Measurements from ENCODE around the gene GH1.
"Not testable (repeated sequence)": the region's sequence is repeated elsewhere in the genome, so short reads cannot be mapped to it uniquely, and the experiment has no call there.

Gene GH1

DNA sequence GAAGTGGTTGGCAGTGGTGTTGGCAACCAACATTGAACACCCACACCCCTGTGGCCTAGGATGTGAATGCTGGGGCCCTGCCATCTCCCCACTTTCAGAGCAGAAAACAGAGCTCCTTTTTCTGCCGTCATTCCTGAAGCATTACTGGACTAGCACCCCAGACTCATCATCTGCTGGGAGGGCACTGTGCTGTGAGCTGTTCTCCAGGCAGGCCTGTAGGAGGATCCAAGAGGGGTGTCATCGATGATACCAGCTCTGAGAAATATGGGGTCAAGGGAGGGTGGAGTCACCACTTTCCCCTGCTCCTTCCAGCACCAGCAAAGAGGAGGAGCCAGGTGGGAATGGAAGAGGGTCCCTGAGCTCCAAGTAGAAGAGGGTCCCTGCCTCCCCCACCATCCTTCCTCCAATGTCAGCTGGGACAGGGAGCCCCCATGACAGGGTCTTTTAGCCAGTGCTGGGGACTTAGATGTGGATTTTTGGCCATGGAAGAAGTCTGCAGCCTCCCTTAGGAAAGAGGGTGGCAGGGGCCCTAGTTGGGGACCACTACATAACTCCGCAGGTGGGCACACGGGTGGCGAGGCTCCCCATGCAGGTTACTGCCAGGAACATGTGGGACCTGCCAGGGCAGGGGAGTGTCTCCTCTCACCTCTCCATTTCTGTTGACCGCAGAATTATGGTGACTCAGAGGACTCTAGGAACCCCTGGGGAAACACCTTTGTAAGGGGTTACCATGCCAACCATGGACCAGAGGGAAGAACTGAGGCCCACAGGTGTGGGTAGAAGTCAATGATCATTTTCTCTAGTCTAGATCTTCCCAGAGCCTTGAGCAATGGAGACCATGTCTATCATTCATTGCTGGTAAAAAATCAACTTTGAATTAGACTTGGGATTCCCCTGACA lies 19.5 kb downstream of the GH1 start:
- DNase-seq: not testable (repeated sequence)

DNA sequence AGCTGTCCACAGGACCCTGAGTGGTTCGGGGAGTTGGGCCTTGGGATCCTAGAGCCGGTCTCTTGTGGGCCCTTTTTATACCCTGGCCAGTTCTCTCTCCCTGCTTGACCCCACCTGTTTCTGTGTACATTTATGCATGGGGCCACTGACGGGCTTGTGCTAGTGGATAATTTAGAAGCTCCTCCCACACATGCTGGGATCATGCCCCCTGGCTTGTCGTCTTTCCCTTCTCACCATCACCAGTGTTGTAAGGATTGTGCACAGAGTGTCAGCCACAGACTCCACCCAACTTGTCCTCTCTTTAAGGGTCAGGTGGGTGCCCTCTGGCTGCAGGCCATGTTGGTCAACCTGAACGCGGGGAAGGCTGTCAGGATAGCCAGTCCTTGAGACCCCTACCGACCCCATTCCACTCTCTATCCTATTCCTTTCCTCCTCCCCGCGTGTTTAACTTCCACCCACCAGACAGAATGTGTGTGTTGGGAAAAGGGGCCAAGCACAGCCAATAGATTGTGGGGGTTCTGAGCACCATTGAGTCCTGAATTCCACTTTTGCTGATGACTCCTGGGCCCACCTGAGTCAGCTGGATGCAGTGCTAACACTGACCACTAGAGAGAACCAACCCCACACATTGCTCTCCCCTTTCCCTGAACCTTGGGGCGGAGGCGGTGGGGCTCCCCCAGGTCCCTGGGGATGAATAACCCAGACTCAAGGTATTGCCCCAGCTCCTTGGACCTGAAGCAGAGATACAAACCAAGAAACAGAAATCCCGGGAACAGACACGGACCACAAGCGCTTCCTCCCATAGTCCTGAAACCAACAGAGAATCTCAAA lies 21.9 kb downstream of the GH1 start, which contains the start of gene CSH1:
Gene CSH1, minus strand, starts transcription at position 51 of the 831 bp plus-strand sequence. CDS start 63 bp downstream, outside the sequence.
- DNase-seq: not testable (repeated sequence)

DNA sequence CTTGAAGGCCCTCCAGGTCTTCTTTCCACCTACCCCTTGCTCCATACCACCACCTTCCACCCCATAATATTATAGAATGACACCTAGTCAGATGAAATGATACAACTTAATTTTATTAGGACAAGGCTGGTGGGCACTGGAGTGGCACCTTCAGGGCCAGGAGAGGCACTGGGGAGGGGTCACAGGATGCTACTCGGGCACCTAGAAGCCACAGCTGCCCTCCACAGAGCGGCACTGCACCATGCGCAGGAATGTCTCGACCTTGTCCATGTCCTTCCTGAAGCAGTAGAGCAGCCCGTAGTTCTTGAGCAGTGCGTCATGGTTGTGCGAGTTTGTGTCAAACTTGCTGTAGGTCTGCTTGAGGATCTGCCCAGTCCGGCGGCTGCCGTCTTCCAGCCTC lies 23.8 kb downstream of the GH1 start:
- DNase-seq: not testable (repeated sequence)

DNA sequence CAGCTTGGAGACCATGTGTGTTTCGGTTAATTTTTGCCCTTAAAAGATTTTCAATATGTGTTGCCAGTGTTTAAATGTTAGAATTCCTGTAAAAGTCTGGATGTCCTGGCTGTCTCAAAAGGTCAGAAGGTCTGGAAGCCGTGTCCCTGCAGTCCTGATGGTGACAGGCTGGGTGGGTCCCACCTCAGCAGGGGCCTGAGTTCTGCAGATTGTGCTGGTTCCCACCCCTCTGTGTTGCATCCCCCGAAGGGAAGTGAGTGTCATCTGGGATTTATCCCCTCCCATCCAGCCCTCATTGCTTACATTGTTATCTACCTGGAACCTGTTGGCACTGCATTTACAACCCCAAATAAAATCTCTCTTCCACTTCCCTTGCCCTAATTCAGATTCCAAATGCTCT lies 24.6 kb downstream of the GH1 start:
- not testable (repeated sequence) for DNase-seq

DNA sequence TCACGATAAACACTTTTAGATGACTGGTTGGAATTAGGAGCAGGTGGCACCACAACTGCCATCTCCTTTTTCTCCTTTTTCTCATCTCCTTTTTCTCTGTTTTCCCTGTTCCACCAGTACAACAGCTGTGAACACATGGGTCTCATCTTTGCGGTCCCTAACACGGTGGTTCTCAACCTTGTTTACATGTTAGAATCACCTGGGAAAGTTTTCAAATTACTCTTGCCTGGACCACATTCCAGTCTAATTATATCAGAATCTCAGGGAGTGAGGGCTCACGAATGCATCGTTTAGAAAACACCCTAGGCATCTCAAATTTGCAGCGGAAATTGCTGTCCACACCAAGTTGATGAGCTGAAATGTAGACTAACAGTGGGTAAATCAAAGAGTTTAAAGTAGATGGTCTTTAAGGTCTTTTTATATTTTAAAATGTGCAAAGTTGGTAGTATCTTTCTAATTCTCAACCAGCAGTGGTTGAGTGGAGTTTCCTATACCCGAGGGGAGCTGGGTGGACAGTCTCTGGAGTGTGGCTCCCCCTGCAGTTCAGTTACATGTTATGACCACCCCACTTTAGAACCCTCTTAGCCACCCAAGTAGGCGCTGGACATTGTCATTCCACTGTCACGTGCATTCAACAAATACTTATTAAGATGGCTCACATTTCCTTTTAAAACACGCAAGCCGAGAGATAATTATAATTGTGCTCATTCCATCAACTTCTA lies 26.2 kb downstream of the GH1 start:
- not testable (repeated sequence) for DNase-seq

DNA sequence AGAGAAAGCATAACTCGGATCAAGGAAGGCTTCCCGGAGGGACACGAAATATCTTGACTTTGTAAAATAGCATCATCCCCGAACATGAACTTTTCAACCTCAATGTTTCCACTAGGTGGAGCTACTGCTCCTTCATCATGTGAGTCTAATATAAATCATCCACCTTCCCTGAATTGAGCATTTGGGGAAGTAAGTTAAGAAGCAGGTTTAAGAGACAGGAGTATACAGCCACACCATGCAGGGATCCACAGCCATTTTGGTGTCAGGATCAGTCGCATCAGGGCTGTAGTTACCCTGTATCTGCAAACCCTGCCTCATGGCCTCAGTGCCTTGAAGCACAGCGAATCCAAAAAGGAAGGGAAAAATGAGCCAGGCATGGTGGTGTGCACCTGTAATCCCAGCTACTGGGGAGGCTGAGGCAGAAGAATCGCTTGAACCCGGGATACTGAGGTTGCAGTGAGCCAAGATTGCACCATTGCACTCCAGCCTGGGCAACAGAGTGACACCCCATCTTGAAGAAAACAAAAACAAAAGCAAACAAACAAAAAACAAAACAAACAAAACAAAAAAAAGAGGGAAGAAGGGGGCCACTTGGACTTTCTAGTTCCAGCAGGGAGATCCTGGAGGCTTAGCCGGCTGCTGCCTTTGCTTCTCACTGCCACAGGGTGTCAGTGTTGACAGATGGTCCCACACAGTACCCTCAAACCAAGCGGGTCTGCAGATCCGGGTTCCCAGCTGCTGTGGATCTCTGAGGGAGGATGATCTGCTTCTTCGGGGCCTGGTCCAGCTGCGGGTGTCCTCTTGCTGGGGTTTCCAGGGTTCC lies 29.4 kb downstream of the GH1 start:
- peak in 21 of 56 donors; percentile 1 to 29 (median 11) for DNase-seq

DNA sequence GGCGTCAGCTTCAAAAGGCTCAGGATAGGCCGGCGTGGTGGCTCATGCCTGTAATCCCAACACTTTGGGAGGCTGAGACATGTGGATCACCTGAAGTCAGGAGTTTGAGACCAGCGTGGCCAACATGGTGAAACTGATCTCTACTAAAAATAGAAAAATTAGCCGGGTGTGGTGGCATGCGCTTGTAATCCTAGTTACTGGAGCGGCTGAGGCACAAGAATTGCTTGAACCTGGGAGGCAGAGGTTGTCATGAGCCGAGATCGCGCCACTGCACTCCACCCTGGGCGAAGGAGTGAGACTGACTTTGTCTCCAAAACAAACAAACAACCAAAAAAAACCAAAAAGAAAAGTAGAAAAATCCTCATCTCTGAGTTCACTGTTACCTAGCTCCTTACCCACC lies 33.5 kb downstream of the GH1 start:
- DNase-seq: not testable (repeated sequence)

DNA sequence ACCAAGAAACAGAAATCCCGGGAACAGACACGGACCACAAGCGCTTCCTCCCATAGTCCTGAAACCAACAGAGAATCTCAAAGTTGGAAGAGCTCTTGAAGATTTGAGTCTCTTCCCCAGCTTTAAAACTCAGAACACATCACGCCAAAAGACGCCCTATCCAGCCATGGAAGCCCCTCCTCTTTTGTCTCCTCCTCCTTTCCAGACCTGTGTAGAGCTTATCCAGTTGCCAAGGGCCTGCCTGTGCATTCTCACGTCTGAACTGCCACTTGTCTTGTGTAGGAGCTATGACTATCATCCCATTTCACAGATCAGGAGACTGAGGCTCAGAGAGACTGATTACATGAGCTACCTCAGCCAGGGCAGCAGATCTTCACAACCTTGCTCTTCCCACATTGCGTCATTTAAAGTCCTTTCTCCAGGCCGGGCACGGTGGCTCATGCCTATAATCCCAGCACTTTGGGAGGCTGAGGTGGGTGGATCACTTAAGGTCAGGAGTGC lies 36.0 kb downstream of the GH1 start:
- DNase-seq: not testable (repeated sequence)

DNA sequence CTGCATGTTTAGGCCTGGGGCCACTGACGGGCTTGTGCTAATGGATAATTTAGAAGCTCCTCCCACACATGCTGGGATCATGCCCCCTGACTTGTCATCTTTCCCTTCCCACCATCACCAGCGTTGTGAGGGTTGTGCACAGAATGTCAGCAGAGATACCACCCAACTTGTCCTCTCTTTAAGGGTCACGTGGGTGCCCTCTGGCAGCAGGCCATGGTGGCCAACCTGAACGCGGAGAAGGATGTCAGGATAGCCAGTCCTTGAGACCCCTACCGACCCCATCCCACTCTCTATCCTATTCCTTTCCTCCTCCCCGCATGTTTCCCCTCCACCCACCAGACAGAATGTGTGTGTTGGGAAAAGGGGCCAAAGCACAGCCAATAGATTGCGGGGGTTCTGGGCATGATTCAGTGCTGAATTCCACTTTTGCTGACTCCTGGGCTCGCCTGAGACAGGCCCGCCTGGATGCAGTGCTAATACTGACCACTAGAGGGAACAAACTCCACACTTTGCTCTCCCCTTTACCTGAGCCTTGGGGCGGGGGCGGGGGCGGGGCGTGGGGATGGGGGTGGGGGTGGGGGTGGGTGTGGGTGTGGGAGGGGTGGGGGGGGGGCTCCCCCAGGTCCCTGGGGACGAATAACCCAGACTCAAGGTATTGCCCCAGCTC lies 36.6 kb downstream of the GH1 start, which contains the start of gene GH2:
Gene GH2, minus strand, starts transcription at position 10 of the 667 bp plus-strand sequence. CDS start 143 bp downstream, outside the sequence.
- peak in 5 of 56 donors; percentile 1 to 30 (median 3) for DNase-seq

DNA sequence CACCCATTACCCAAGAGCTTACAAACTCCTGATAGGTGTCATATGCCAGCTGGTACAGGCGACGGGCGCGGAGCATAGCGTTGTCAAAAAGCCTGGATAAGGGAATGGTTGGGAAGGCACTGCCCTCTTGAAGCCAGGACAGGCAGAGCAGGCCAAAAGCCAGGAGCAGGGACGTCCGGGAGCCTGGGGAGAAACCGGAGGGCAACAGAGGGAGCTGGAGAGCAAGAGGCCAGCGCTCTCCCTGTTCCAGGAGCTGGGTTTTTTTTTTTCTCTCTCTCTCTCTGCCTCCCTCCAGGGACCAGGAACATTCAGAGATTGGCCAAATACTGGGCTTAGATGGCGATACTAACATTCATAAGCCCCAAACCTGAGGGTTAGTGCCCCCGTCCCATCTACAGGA lies 37.3 kb downstream of the GH1 start:
- DNase-seq: not testable (repeated sequence)

DNA sequence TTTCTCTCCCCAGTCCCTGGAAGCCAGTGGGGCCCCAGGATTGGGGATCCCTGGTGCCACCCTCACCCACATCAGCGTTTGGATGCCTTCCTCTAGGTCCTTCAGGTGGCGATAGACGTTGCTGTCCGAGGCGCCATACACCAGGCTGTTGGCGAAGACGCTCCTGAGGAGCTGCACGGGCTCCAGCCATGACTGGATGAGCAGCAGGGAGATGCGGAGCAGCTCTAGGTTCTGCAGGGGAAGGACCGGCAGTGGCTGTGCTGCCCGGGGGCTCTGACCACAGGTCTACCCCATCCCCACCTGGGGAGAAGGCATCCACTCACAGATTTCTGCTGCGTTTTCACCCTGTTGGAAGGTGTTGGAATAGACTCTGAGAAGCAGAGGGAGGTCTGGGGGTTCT lies 37.9 kb downstream of the GH1 start:
- DNase-seq: no peak

DNA sequence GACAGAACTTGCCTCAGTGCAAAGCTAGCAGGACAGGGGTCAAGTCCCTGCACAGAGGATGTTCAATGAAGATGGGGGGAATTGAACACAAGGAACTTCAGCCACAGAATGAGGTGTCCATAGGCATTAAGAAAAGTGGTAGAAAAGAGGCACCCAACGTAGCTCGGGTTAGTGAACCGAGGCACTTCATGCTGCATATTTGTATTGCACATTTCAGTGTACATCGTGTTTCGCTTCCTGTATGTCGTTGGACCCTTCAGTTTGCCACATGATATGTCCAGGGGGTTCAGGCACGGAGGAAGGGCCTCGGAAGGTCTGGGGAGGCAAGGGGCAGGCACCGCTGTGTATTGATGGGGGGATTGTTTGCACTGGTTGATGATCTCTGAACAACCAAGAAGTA lies 40.2 kb downstream of the GH1 start:
- DNase-seq: not testable (repeated sequence)

DNA sequence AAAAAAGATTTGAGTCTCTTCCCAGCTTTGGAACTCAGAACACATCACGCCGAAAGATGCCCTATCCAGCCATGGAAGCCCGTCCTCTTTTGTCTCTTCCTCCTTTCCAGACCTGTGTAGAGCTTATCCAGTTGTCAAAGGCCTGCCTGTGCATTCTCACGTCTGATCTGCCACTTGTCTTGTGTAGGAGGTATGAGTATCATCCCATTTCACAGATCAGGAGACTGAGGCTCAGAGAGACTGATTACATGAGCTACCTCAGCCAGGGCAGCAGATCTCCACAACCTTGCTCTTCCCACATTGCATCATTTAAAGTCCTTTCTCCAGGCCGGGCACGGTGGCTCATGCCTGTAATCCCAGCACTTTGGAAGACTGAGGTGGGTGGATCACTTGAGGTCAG lies 43.9 kb downstream of the GH1 start:
- not testable (repeated sequence) for DNase-seq

DNA sequence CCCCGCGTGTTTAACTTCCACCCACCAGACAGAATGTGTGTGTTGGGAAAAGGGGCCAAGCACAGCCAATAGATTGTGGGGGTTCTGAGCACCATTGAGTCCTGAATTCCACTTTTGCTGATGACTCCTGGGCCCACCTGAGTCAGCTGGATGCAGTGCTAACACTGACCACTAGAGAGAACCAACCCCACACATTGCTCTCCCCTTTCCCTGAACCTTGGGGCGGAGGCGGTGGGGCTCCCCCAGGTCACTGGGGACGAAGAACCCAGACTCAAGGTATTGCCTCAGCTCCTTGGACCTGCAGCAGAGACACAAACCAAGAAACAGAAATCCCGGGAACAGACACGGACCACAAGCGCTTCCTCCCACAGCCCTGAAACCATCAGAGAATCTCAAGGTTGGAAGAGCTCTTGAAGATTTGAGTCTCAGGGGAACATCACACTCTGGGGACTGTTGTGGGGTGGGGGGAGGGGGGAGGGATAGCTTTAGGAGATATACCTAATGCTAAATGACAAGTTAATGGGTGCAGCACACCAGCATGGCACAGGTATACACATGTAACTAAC lies 44.5 kb downstream of the GH1 start:
- DNase-seq: not testable (repeated sequence)

DNA sequence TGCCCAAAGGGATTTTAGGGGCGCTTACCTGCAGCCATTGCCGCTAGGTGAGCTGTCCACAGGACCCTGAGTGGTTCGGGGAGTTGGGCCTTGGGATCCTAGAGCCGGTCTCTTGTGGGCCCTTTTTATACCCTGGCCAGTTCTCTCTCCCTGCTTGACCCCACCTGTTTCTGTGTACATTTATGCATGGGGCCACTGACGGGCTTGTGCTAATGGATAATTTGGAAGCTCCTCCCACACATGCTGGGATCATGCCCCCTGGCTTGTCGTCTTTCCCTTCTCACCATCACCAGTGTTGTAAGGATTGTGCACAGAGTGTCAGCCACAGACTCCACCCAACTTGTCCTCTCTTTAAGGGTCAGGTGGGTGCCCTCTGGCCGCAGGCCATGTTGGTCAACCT lies 45.1 kb downstream of the GH1 start, which contains the start of gene CSH2:
Gene CSH2, minus strand, starts transcription at position 101 of the 400 bp plus-strand sequence. Its CDS starts 63 bp downstream, at position 38.
- not testable (repeated sequence) for DNase-seq

DNA sequence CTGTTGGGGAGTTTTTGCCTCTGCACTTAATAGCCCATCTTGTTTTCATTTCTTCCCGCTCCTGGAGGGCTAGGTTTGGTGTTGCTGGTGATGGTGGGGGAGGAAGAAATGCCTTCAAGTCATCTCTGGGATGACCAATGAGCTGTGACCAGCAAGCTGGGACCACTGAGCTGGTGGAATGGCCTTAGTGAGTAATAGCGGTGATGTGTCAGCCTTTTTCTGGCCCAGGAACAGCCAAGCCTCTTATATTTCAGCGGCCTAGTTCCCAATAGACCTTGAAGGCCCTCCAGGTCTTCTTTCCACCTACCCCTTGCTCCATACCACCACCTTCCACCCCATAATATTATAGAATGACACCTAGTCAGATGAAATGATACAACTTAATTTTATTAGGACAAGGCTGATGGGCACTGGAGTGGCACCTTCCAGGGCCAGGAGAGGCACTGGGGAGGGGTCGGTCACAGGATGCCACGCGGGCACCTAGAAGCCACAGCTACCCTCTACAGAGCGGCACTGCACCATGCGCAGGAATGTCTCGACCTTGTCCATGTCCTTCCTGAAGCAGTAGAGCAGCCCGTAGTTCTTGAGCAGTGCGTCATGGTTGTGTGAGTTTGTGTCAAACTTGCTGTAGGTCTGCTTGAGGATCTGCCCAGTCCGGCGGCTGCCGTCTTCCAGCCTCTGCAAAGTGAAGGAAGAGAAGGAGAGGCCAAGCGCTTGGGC lies 46.8 kb downstream of the GH1 start:
- not testable (repeated sequence) for DNase-seq

DNA sequence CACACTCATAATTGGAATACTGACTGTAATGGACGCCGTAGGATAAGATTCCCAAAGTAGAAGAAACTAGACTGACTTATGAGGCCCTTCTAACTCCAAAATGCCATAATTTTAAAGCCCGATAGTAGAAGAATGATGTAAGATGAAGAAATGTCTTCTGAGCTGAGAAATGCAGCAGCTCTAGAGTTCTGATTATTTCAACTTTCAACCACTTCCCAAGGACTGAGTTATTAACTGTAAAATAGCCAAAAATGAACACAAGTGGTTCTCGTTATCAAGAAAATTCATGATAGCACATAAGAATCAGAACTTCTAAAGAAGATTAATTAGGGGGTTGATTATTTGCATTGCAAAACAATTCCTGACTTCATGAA lies 48.4 kb downstream of the GH1 start:
- DNase-seq: not testable (repeated sequence)

All from amygdala (tissue), 56 donors.